SHP77 treated with DMSO at 0.1 percent for 48 hours (cell line): ENCODE measurements around the gene POPDC3.
"Not testable (repeated sequence)": the region's sequence is repeated elsewhere in the genome, so short reads cannot be mapped to it uniquely, and the experiment has no call there.

Experiments used
- DNase-seq: peaks from one replicate; lab custom pipeline; 2025; lab: John Stamatoyannopoulos, UW

Gene POPDC3

GRCh38 chr6:105179244-105180065, at the start of gene POPDC3:
Gene POPDC3 (minus strand): TSS chr6:105180014. CDS start chr6:105161909, 18,105 bp downstream.
- no peak for DNase-seq

GRCh38 chr6:105227295-105227767, 47.5 kb upstream of the POPDC3 start:
- DNase-seq = no peak

GRCh38 chr6:105226598-105227294, 46.9 kb upstream of the POPDC3 start:
- DNase-seq = no peak

- no peak for DNase-seq
Measured at GRCh38 chr6:105223242-105223641, 43.4 kb upstream of the POPDC3 start.

GRCh38 chr6:105221219-105221618, 41.4 kb upstream of the POPDC3 start:
- DNase-seq = not testable (repeated sequence)

GRCh38 chr6:105220186-105220585, 40.4 kb upstream of the POPDC3 start:
- DNase-seq = no peak

GRCh38 chr6:105219218-105219617, 39.4 kb upstream of the POPDC3 start:
- not testable (repeated sequence) for DNase-seq

GRCh38 chr6:105215506-105215905, 35.7 kb upstream of the POPDC3 start:
- DNase-seq = no peak

- DNase-seq = no peak
Measured at GRCh38 chr6:105214668-105215067, 34.9 kb upstream of the POPDC3 start.

- DNase-seq = no peak
Measured at GRCh38 chr6:105213272-105213671, 33.5 kb upstream of the POPDC3 start.

- no peak for DNase-seq
Measured at GRCh38 chr6:105212587-105212986, 32.8 kb upstream of the POPDC3 start.

- DNase-seq = no peak
Measured at GRCh38 chr6:105211831-105212230, 32.0 kb upstream of the POPDC3 start.

GRCh38 chr6:105210932-105211531, 31.2 kb upstream of the POPDC3 start:
- no peak for DNase-seq

- DNase-seq = no peak
Measured at GRCh38 chr6:105209950-105210706, 30.3 kb upstream of the POPDC3 start.

- DNase-seq = no peak
Measured at GRCh38 chr6:105207524-105208269, 27.9 kb upstream of the POPDC3 start.

GRCh38 chr6:105204768-105205167, 25.0 kb upstream of the POPDC3 start:
- DNase-seq = no peak

GRCh38 chr6:105204331-105204730, 24.5 kb upstream of the POPDC3 start:
- DNase-seq = no peak

GRCh38 chr6:105202486-105202885, 22.7 kb upstream of the POPDC3 start:
- no peak for DNase-seq

- DNase-seq = no peak
Measured at GRCh38 chr6:105200133-105200730, 20.4 kb upstream of the POPDC3 start.

GRCh38 chr6:105199711-105200110, 19.9 kb upstream of the POPDC3 start:
- no peak for DNase-seq

- no peak for DNase-seq
Measured at GRCh38 chr6:105196076-105196475, 16.3 kb upstream of the POPDC3 start.
